ENCODE data around the gene UFD1. TPM values are rescaled to one million over a fixed set of nuclear protein-coding genes. Genes with fewer than 3 reads are reported as not detected.

UFD1 gene
- polyA plus RNA-seq, 4 donors, result 46.0 to 112 (median 81.4) TPM

Other genes with a start within 250 kb of the UFD1 start
- gene CLTCL1, start 187.5 kb downstream of the UFD1 start, polyA plus RNA-seq, result 1 to 10 TPM in 2 of 4 donors, under 1 TPM in 2; 0.67 to 1.5 (median 0.95) TPM
- gene HIRA, start 47.5 kb downstream of the UFD1 start, polyA plus RNA-seq, result 10 to 100 TPM; 15.7 to 29.3 (median 21.3) TPM
- 10 to 100 TPM; 25.2 to 33.5 (median 28.9) TPM for gene MRPL40, start 46.6 kb downstream of the UFD1 start, polyA plus RNA-seq
- gene C22orf39, start 31.5 kb downstream of the UFD1 start, polyA plus RNA-seq, result 10 to 100 TPM; 28.6 to 32.2 (median 29.4) TPM
- 10 to 100 TPM in 1 of 4 donors, 1 to 10 TPM in 3; 2.2 to 13.8 (median 5.6) TPM for gene CDC45, start 727 bp upstream of the UFD1 start, polyA plus RNA-seq
- 100 to 1,000 TPM in 1 of 4 donors, 10 to 100 TPM in 1, 1 to 10 TPM in 2; 3.1 to 184 (median 10.4) TPM for gene CLDN5, start 45.2 kb upstream of the UFD1 start, polyA plus RNA-seq
- 10 to 100 TPM in 1 of 4 donors, 1 to 10 TPM in 3; 2.2 to 10.2 (median 6.1) TPM for gene SEPTIN5, start 235.3 kb upstream of the UFD1 start, polyA plus RNA-seq
- 1 to 10 TPM in 3 of 4 donors, under 1 TPM in 1; 0.67 to 2.0 (median 1.3) TPM for gene GP1BB, start 244.3 kb upstream of the UFD1 start, polyA plus RNA-seq